ENCODE data around the gene PIK3IP1. TPM values are rescaled to one million over a fixed set of nuclear protein-coding genes. Genes with fewer than 3 reads are reported as not detected.
A peak's percentile ranks its signal among the peaks of the same experiment; 100 is the strongest.

Gene PIK3IP1
- total and polyA plus RNA-seq, 2 of the 8 experiments (the other 6 are each of a cell fraction or from before 2014, with no cell fraction given) = 1.00 to 1.3 TPM

DNA sequence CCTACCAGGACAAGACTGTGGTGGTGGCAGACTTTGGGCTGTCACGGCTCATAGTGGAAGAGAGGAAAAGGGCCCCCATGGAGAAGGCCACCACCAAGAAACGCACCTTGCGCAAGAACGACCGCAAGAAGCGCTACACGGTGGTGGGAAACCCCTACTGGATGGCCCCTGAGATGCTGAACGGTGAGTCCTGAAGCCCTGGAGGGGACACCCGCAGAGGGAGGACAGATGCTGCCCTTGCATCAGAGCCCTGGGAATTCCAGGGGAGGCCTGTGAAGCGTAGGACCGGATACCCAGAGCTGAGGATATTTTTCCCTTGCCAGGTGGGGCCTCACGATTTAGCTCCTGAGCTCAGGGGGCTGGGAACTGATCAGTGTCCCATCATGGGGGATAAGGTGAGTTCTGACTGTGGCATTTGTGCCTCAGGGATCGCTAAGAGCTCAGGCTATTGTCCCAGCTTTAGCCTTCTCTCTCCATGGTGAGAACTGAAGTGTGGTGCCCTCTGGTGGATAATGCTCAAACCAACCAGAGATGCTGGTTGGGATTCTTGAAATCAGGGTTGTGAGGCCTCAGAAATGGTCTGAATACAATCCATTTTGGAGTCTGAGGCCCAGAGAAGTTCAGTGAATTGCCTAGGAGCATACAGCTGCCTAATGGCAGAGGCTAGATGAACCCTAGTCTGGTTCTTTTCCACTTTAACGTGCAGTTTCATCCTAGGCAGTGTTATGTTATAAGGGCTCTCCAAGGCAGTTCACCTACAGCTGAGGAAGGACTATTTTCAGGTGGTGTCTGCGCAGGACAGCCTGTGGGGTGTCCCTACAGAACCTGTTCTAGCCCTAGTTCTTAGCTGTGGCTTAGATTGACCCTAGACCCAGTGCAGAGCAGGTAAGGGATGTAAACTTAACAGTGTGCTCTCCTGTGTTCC is 19.5 kb downstream of the PIK3IP1 start:
- peaks cover 0 to 13% (median 5%) of the 10 kb centered on the region in 4 experiments; a peak in 4 of 7 replicates for H3K4me1 ChIP-seq (replicated peaks in 1 of 4; ENCODE audit: control insufficient read depth in 3 of 4, insufficient read depth in 4 of 4, low read length in 3 of 4)
- peak overlapping the region; percentile 6; the same call in 1 of the 2 replicates for H2AK5ac ChIP-seq (ENCODE audit: low read depth, low read length)
- ChIA-PET POLR2A (ENCODE audit: partially characterized antibody) (interaction anchor here (0.6 to 6.0 kb wide), 10 partner anchors 9 to 74 kb away, joined by 3 to 30 read pairs (median 3); partner anchors contain the start of genes LIMK2, PATZ1 and PIK3IP1), CTCF (ENCODE audit: partially characterized antibody) (interaction anchor here (0.7 to 8.2 kb wide), 40 partner anchors 11 to 1113 kb away, joined by 3 to 122 read pairs (median 5); partner anchors contain the start of genes LIMK2, PIK3IP1, RNF185 and SELENOM)
- no peak overlapping the region for H3K23ac ChIP-seq (ENCODE audit: insufficient read length)
- no peaks in the 10 kb centered on the region for H3K79me1 ChIP-seq (ENCODE audit: low read depth, low read length)
- H3K18ac ChIP-seq (ENCODE audit: extremely low read depth, low read length) = no peak overlapping the region
- no peak overlapping the region for H2AFZ ChIP-seq (ENCODE audit: low read length)
- H3K36me3 ChIP-seq (ENCODE audit: control insufficient read depth in 2 of 4, insufficient read depth in 4 of 4, low read length in 3 of 4) = peaks cover 9 to 63% (median 24%) of the 10 kb centered on the region in 4 experiments
- H4K5ac ChIP-seq (ENCODE audit: insufficient read length, low read depth, low read length) = no peak overlapping the region
- no peak overlapping the region for H2BK20ac ChIP-seq (ENCODE audit: low read length)
- H3K9ac ChIP-seq (replicated peaks in 1 of 4; ENCODE audit: extremely low read depth in 1 of 4, low read depth in 3 of 4, low read length in 3 of 4) = 0 out of 7 replicates have a peak overlapping the region, but pooled peaks of 1 of the 4 experiments have one; percentile 11
- H3K4ac ChIP-seq (replicated peaks; ENCODE audit: insufficient read length, low read depth, low read length) = no peak overlapping the region
- no peak overlapping the region for H2BK15ac ChIP-seq (ENCODE audit: low read length)
- no peak overlapping the region for H3K56ac ChIP-seq (replicated peaks; ENCODE audit: insufficient read length, low read depth, low read length)
- no peak overlapping the region for H4K8ac ChIP-seq (ENCODE audit: extremely low read depth, insufficient read depth, low read length)
- no peak overlapping the region for H2BK12ac ChIP-seq (ENCODE audit: low read depth, low read length)
- no peak overlapping the region for H3K27ac ChIP-seq (ENCODE audit: low read depth, low read length)
- FAIRE-seq = peak; percentile 100
- H4K91ac ChIP-seq (replicated peaks; ENCODE audit: insufficient read length, low read length) = peak overlapping the region; percentile 26
- peak in 1 of 2 experiments; percentile 77 for DNase-seq (ENCODE audit: low read depth in 1 of 2, low spot score in 2 of 2)
- no peaks in the 10 kb centered on the region for H3K23me2 ChIP-seq (ENCODE audit: low read depth, low read length)
- H2BK120ac ChIP-seq (replicated peaks; ENCODE audit: low read depth, low read length) = no peak overlapping the region
- H2BK5ac ChIP-seq (ENCODE audit: low read depth, low read length) = no peak overlapping the region; the same call in 1 of the 2 replicates
- H3K4me3 ChIP-seq (ENCODE audit: extremely low read depth in 1 of 4, insufficient read depth in 2 of 4, low read depth in 3 of 4, low read length in 4 of 4) = no peak overlapping the region
- peaks cover 1 to 3% of the 10 kb centered on the region in 2 experiments for H4K20me1 ChIP-seq (replicated peaks in 1 of 2; ENCODE audit: control insufficient read depth in 1 of 2, insufficient read depth in 2 of 2, low read length in 2 of 2)
- no peaks in the 10 kb centered on the region for H3K79me2 ChIP-seq (ENCODE audit: control insufficient read depth in 1 of 2, insufficient read depth in 2 of 2, low read length in 2 of 2)
- no peaks in the 10 kb centered on the region for H3K27me3 ChIP-seq (replicated peaks in 1 of 4; ENCODE audit: control insufficient read depth in 3 of 4, extremely low read depth in 1 of 4, insufficient read depth in 3 of 4, low read length in 3 of 4)
- H3K14ac ChIP-seq (ENCODE audit: insufficient read length) = no peak overlapping the region
- no peaks in the 10 kb centered on the region for H3K9me3 ChIP-seq (ENCODE audit: insufficient read depth in 2 of 2, low read depth in 1 of 2, low read length in 1 of 2)
- no peak overlapping the region for H3K4me2 ChIP-seq (ENCODE audit: insufficient read depth in 1 of 2, low read depth in 2 of 2, low read length in 2 of 2)
- WGBS, 2 experiments (ENCODE audit: extremely low coverage in 1 of 2, insufficient coverage in 1 of 2, insufficient read length in 1 of 2, insufficient replicate concordance in 2 of 2, low coverage in 1 of 2, low lambda C conversion rate in 2 of 2, missing lambda C conversion rate in 1 of 2) = 84% methylated on average over 15 of the region's 15 CpGs; no CpG with 5 or more reads in 1 of the 2 experiments
- no peak for TF ChIP-seq NRF1 (IDR thresholded peaks at IDR 0.05; ENCODE audit: low read depth, low read length)
- TF ChIP-seq TBP (IDR thresholded peaks at IDR 0.05; ENCODE audit: low read depth, low read length) = no peak
- no peak for TF ChIP-seq SP2 (IDR thresholded peaks at IDR 0.05; ENCODE audit: low read length)
- TF ChIP-seq YY1 (IDR thresholded peaks at IDR 0.05; ENCODE audit: low read depth, low read length) = 0 out of 2 replicates have a peak, but pooled peaks have one; percentile 23
- TF ChIP-seq HDAC2 (IDR thresholded peaks at IDR 0.05; ENCODE audit: borderline replicate concordance in 1 of 2, low read depth in 2 of 2, low read length in 2 of 2) = no peak
- TF ChIP-seq PHF8 (conservative IDR thresholded peaks at IDR 0.05; ENCODE audit: low read depth, low read length) = no peak
- TF ChIP-seq GABPA (IDR thresholded peaks at IDR 0.05; ENCODE audit: borderline replicate concordance, insufficient read depth, low read length) = no peak
- TF ChIP-seq KDM4A (IDR thresholded peaks at IDR 0.05; ENCODE audit: low read depth, low read length, severe bottlenecking) = no peak
- TF ChIP-seq POLR2A (IDR thresholded peaks at IDR 0.05; ENCODE audit: control extremely low read depth in 1 of 2, low read depth in 2 of 2, low read length in 2 of 2) = no peak
- no peak for TF ChIP-seq RNF2 (IDR thresholded peaks at IDR 0.05; ENCODE audit: borderline replicate concordance, low read depth, low read length, missing control alignments, poor library complexity, severe bottlenecking)
- no peak for TF ChIP-seq SIX5 (IDR thresholded peaks at IDR 0.05; ENCODE audit: low read depth, low read length)
